HepG2 (cell line): ENCODE measurements around the gene CAST. TPM values are rescaled to one million over a fixed set of nuclear protein-coding genes. Genes with fewer than 3 reads are reported as not detected.

ENCODE experiments used
- ARNTL ChIP-seq: sonication (generic); formaldehyde crosslinking; IDR thresholded peaks from 2 replicates; pipeline ENCODE4 v1.4.0; 2020; ENCODE audit warnings: mild to moderate bottlenecking, missing genetic modification reagents
- ASH2L ChIP-seq: fragments of 300-600, 200-600 bp; sonication (generic); IDR thresholded peaks from 2 replicates; pipeline ENCODE4 v1.7.0; 2017; ENCODE audit warnings: low read depth, mild to moderate bottlenecking, moderate library complexity, mixed read lengths, low read length; ENCODE audit not compliant: insufficient read length
- BCL6 ChIP-seq: IDR thresholded peaks from 2 replicates; pipeline ENCODE4 v1.6.1; 2016; ENCODE audit warnings: missing genetic modification reagents, missing compliant biosample characterization
- CREM ChIP-seq, 2 experiments: sonication (generic) in 1 of 2; formaldehyde crosslinking in 1 of 2; IDR thresholded peaks; 2 replicates each; pipeline versions ENCODE4 v1.4.0 to v1.6.1; 2016 to 2020; ENCODE audit warnings: antibody characterized with exemption in 1 of 2, mild to moderate bottlenecking in 1 of 2, missing genetic modification reagents in 1 of 2
- FOSL1 ChIP-seq: sonication (generic); formaldehyde crosslinking; IDR thresholded peaks from 2 replicates; pipeline ENCODE4 v1.9.0; 2021; ENCODE audit warnings: missing genetic modification reagents, borderline replicate concordance
- HNRNPUL1 ChIP-seq: fragments of 200-400 bp; formaldehyde crosslinking; IDR thresholded peaks from 2 replicates; pipeline ENCODE4 v1.6.1; 2017; ENCODE audit warnings: low read depth, mild to moderate bottlenecking, low read length, moderate library complexity
- KMT2B ChIP-seq: IDR thresholded peaks from 2 replicates; pipeline ENCODE4 v1.6.1; 2016; ENCODE audit warnings: missing genetic modification reagents, missing compliant biosample characterization
- MEIS2 ChIP-seq: sonication (generic); formaldehyde crosslinking; IDR thresholded peaks from 2 replicates; pipeline ENCODE4 v1.9.0; 2021; ENCODE audit warnings: mild to moderate bottlenecking, missing genetic modification reagents
- NBN ChIP-seq: fragments of 450-650 bp; conservative IDR thresholded peaks from 2 replicates; pipeline ENCODE4 v1.6.1; 2017
- RFX5 ChIP-seq: IDR thresholded peaks from 2 replicates; pipeline ENCODE4 v1.6.1; 2011; ENCODE audit warnings: low read depth, low read length, improper control_type of control experiment
- SMC3 ChIP-seq: IDR thresholded peaks from 2 replicates; pipeline ENCODE4 v1.6.1; 2011; ENCODE audit warnings: low read length, improper control_type of control experiment
- SOX5 ChIP-seq: IDR thresholded peaks from 2 replicates; pipeline ENCODE4 v1.6.1; 2016; ENCODE audit warnings: borderline replicate concordance
- SRSF4 ChIP-seq: fragments of 200-400 bp; formaldehyde crosslinking; IDR thresholded peaks from one replicate; pipeline ENCODE4 v1.6.1; 2018; ENCODE audit warnings: mild to moderate bottlenecking, low read depth, low read length, moderate library complexity; ENCODE audit not compliant: poor library complexity, severe bottlenecking
- TAF15 ChIP-seq: fragments of 200-400 bp; formaldehyde crosslinking; IDR thresholded peaks from one replicate; pipeline ENCODE4 v1.6.1; 2018; ENCODE audit warnings: mild to moderate bottlenecking, low read depth, low read length; ENCODE audit not compliant: poor library complexity, severe bottlenecking
- TGIF2 ChIP-seq: IDR thresholded peaks from 2 replicates; pipeline ENCODE4 v1.6.1; 2016; ENCODE audit warnings: control low read depth, missing compliant biosample characterization
- YEATS2 ChIP-seq: sonication (generic); formaldehyde crosslinking; IDR thresholded peaks from 2 replicates; pipeline ENCODE4 v1.4.0; 2020; ENCODE audit warnings: missing genetic modification reagents, borderline replicate concordance
- ZMYM2 ChIP-seq: sonication (generic); formaldehyde crosslinking; IDR thresholded peaks from 2 replicates; pipeline ENCODE4 v1.8.0; 2022; ENCODE audit warnings: mild to moderate bottlenecking, missing genetic modification reagents
- ZNF205 ChIP-seq: IDR thresholded peaks from 2 replicates; pipeline ENCODE4 v1.6.1; 2018; ENCODE audit warnings: missing biosample characterization, missing genetic modification reagents
- ZNF264 ChIP-seq: sonication (generic); formaldehyde crosslinking; IDR thresholded peaks from 2 replicates; pipeline ENCODE4 v1.4.0; 2020; ENCODE audit warnings: missing genetic modification reagents
- ZNF446 ChIP-seq: sonication (generic); formaldehyde crosslinking; IDR thresholded peaks from 2 replicates; pipeline ENCODE4 v1.5.0; 2020; ENCODE audit warnings: mild to moderate bottlenecking, missing genetic modification reagents
- ZNF790 ChIP-seq: sonication (generic); formaldehyde crosslinking; IDR thresholded peaks from 2 replicates; pipeline ENCODE4 v1.8.0; 2022; ENCODE audit warnings: missing genetic modification reagents, mild to moderate bottlenecking, borderline replicate concordance
- ZNF883 ChIP-seq: sonication (generic); formaldehyde crosslinking; IDR thresholded peaks from 2 replicates; pipeline ENCODE4 v1.5.1; 2020; ENCODE audit warnings: mild to moderate bottlenecking, missing genetic modification reagents; ENCODE audit errors: not compliant biosample characterization
- polyA plus RNA-seq, 8 experiments: library from polyadenylated mRNA; depleted of rRNA in 3 of 8; stranded (reverse) in 7 of 8; unstranded in 1 of 8; fragments of >200 nt; fragmentation: Illumina TruSeq in 4 of 8; extraction: Trizol in 4 of 8; gene quantifications; 2 replicates each; pipeline versions ENCODE4 v1.2.1 to v1.2.3, GENCODE V29; 2011 to 2016; ENCODE audit warnings: low read depth in 4 of 8, missing spikeins in 1 of 8, mixed read lengths in 1 of 8; ENCODE audit not compliant: insufficient read depth in 1 of 8
- total RNA-seq, 5 experiments: library from RNA; depleted of rRNA; stranded (reverse); fragments of >200 nt; fragmentation: Illumina TruSeq; extraction: Trizol; gene quantifications; 2 replicates each; pipeline ENCODE4 v1.2.3, GENCODE V29; 2016; ENCODE audit warnings: low read depth in 1 of 5
- TF ChIP-seq, protein P1 (sequence below): IDR thresholded peaks from 2 replicates; pipeline ENCODE4 v1.6.1; 2016; ENCODE audit warnings: low read depth, borderline replicate concordance
- TF ChIP-seq, protein P2 (sequence below): sonication (generic); formaldehyde crosslinking; IDR thresholded peaks from 2 replicates; pipeline ENCODE4 v1.8.1; 2023; ENCODE audit warnings: mild to moderate bottlenecking, missing genetic modification reagents, borderline replicate concordance
- TF ChIP-seq, protein P3 (sequence below): sonication (generic); formaldehyde crosslinking; conservative IDR thresholded peaks from 2 replicates; pipeline ENCODE4 v1.4.0; 2020; ENCODE audit warnings: missing genetic modification reagents
- TF ChIP-seq, protein P4 (sequence below): sonication (generic); formaldehyde crosslinking; IDR thresholded peaks from 2 replicates; pipeline ENCODE4 v1.5.0; 2020; ENCODE audit warnings: missing genetic modification reagents, mild to moderate bottlenecking, borderline replicate concordance
- TF ChIP-seq, protein P5 (sequence below): sonication (generic); formaldehyde crosslinking; IDR thresholded peaks from 2 replicates; pipeline ENCODE4 v1.5.0; 2020; ENCODE audit warnings: mild to moderate bottlenecking, missing genetic modification reagents

CAST gene
- total and polyA plus RNA-seq, 2 of the 13 experiments (the other 11 are each of a cell fraction or from before 2014, with no cell fraction given), result 42.1 to 67.6 TPM

DNA sequence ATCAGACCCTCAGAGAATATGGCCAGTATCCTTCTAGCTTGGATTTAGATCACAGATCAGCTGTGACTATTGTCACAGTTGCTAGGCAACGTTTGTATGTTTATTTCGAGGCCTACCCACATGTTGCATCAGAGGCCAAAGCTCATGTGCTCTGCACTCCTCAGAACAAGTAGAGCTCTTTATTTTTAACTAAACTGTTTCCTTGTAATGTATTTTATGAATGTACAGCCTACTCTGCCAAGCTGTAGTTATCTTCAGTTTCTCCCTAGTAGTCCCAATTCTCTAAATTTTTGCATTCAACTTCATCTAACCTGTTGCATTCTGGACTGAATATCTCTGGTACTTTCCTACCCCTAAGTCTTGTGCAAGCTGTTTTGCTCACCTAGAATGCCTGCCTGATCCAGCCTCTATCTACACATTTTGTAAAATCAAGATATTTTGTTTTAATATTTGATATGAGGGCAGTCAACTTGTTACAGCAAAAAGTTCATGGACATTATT, 52.8 kb downstream of the CAST start (continued):
- TF ChIP-seq TAF15, result no peak
- peak; percentile 38; the same call in 1 of the 2 replicates for TF ChIP-seq YEATS2
- TF ChIP-seq RFX5, result peak; percentile 89
- TF ChIP-seq KMT2B (CRISPR knock-in tag), result 0 out of 2 replicates have a peak, but pooled peaks have one; percentile 44
- TF ChIP-seq TGIF2 (CRISPR knock-in tag), result peak; percentile 96
- no peak for TF ChIP-seq ZNF446 (CRISPR knock-in tag)
- TF ChIP-seq, protein P1, sequence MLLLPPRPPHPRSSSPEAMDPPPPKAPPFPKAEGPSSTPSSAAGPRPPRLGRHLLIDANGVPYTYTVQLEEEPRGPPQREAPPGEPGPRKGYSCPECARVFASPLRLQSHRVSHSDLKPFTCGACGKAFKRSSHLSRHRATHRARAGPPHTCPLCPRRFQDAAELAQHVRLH (CRISPR knock-in tag), result no peak
- 0 out of 2 replicates have a peak, but pooled peaks have one; percentile 6 for TF ChIP-seq SMC3
- TF ChIP-seq, protein P2, sequence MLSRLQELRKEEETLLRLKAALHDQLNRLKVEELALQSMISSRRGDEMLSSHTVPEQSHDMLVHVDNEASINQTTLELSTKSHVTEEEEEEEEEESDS, result no peak
- TF ChIP-seq MEIS2 (CRISPR knock-in tag), result no peak
- TF ChIP-seq CREM (IDR thresholded peaks at IDR 0.05), result peak; percentile 43; the same call in 1 of the 2 replicates
- TF ChIP-seq CREM (CRISPR knock-in tag; IDR thresholded peaks at IDR 0.05), result no peak
- TF ChIP-seq, protein P3, sequence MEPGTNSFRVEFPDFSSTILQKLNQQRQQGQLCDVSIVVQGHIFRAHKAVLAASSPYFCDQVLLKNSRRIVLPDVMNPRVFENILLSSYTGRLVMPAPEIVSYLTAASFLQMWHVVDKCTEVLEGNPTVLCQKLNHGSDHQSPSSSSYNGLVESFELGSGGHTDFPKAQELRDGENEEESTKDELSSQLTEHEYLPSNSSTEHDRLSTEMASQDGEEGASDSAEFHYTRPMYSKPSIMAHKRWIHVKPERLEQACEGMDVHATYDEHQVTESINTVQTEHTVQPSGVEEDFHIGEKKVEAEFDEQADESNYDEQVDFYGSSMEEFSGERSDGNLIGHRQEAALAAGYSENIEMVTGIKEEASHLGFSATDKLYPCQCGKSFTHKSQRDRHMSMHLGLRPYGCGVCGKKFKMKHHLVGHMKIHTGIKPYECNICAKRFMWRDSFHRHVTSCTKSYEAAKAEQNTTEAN (CRISPR knock-in tag), result no peak
- TF ChIP-seq BCL6 (CRISPR knock-in tag), result peak; percentile 69; the same call in 1 of the 2 replicates
- TF ChIP-seq SRSF4, result no peak
- no peak for TF ChIP-seq NBN
- TF ChIP-seq ZNF883 (CRISPR knock-in tag), result no peak
- TF ChIP-seq ZMYM2 (CRISPR knock-in tag), result no peak
- TF ChIP-seq ZNF264, result no peak
- peak; percentile 99 for TF ChIP-seq SOX5 (CRISPR knock-in tag)
- no peak for TF ChIP-seq ZNF790 (CRISPR knock-in tag)
- TF ChIP-seq, protein P4, sequence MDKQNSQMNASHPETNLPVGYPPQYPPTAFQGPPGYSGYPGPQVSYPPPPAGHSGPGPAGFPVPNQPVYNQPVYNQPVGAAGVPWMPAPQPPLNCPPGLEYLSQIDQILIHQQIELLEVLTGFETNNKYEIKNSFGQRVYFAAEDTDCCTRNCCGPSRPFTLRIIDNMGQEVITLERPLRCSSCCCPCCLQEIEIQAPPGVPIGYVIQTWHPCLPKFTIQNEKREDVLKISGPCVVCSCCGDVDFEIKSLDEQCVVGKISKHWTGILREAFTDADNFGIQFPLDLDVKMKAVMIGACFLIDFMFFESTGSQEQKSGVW (CRISPR knock-in tag), result no peak
- no peak for TF ChIP-seq HNRNPUL1
- TF ChIP-seq FOSL1 (CRISPR knock-in tag), result no peak
- peak; percentile 89 for TF ChIP-seq ASH2L
- TF ChIP-seq, protein P5, sequence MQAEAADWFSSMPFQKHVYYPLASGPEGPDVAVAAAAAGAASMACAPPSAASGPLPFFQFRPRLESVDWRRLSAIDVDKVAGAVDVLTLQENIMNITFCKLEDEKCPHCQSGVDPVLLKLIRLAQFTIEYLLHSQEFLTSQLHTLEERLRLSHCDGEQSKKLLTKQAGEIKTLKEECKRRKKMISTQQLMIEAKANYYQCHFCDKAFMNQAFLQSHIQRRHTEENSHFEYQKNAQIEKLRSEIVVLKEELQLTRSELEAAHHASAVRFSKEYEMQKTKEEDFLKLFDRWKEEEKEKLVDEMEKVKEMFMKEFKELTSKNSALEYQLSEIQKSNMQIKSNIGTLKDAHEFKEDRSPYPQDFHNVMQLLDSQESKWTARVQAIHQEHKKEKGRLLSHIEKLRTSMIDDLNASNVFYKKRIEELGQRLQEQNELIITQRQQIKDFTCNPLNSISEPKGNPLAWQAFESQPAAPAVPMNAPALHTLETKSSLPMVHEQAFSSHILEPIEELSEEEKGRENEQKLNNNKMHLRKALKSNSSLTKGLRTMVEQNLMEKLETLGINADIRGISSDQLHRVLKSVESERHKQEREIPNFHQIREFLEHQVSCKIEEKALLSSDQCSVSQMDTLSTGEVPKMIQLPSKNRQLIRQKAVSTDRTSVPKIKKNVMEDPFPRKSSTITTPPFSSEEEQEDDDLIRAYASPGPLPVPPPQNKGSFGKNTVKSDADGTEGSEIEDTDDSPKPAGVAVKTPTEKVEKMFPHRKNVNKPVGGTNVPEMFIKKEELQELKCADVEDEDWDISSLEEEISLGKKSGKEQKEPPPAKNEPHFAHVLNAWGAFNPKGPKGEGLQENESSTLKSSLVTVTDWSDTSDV (CRISPR knock-in tag), result no peak
- TF ChIP-seq ARNTL (CRISPR knock-in tag), result 0 out of 2 replicates have a peak, but pooled peaks have one; percentile 26
- TF ChIP-seq ZNF205 (CRISPR knock-in tag), result 0 out of 2 replicates have a peak, but pooled peaks have one; percentile 47
